Retinal pigment epithelial cell (primary cell): Measurements from ENCODE around the gene ABT1.

Experiments
- DNase-seq: peaks from one replicate; pipeline ENCODE4 v3.0.0-alpha.2; 2010; ENCODE audit warnings: low read depth
- H3K4me3 ChIP-seq: 2 replicates; pipeline ENCODE4 v1.5.1; 2011; ENCODE audit warnings: mild to moderate bottlenecking, low read length, control low read depth, moderate library complexity
- TF ChIP-seq, protein P1 (sequence below): conservative IDR thresholded peaks from 2 replicates; pipeline ENCODE4 v1.5.1; 2011; ENCODE audit warnings: low read depth, low read length, control low read depth, inconsistent platforms

The ABT1 gene

DNA sequence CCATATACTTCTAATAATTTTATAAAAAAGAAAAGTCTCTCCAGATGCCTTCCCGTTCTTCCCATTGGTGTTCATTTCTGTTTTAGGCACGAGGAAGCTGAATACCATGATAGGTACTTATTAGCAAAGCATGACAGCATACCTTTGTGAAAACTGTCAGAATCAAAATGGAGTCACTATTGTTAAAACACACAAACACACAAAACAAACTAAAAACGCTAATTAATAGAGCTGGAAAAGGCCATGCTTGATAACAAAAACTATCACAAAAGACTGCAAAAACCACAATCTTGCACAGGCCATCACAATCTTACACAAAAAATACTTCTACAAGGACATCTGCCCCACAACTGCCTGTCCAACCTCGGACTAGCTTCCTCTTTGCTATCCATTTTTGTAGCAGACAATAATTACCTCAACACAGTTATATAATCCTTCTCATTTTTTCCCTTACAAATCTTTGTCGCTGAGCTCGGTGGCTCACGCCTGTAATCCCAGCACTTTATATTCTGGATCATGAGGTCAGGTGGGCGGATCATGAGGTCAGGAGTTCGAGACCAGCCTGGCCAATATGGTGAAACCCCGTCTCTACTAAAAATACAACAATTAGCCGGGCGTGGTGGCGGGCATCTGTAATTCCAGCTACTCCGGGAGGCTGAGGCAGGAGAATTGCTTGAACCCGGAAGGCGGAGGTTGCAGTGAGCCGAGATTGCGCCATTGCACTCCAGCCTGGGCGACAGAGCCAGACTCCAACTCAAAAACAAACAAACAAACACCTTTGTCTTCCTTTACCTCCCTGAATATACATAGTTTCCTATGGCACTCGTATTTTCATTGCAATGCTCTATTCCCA, 3.2 kb upstream of the ABT1 start:
- DNase-seq = no peak
- TF ChIP-seq, protein P1, sequence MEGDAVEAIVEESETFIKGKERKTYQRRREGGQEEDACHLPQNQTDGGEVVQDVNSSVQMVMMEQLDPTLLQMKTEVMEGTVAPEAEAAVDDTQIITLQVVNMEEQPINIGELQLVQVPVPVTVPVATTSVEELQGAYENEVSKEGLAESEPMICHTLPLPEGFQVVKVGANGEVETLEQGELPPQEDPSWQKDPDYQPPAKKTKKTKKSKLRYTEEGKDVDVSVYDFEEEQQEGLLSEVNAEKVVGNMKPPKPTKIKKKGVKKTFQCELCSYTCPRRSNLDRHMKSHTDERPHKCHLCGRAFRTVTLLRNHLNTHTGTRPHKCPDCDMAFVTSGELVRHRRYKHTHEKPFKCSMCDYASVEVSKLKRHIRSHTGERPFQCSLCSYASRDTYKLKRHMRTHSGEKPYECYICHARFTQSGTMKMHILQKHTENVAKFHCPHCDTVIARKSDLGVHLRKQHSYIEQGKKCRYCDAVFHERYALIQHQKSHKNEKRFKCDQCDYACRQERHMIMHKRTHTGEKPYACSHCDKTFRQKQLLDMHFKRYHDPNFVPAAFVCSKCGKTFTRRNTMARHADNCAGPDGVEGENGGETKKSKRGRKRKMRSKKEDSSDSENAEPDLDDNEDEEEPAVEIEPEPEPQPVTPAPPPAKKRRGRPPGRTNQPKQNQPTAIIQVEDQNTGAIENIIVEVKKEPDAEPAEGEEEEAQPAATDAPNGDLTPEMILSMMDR = no peak
- no peak overlapping the region for H3K4me3 ChIP-seq

GRCh38 chr6:26594131-26594498, 2.6 kb upstream of the ABT1 start:
- TF ChIP-seq, protein P1 = no peak
- DNase-seq = no peak
- no peak overlapping the region for H3K4me3 ChIP-seq

GRCh38 chr6:26594730-26595632, 1.8 kb upstream of the ABT1 start:
- no peak for DNase-seq
- TF ChIP-seq, protein P1 = no peak
- H3K4me3 ChIP-seq = peak overlapping the region; percentile 99

DNA sequence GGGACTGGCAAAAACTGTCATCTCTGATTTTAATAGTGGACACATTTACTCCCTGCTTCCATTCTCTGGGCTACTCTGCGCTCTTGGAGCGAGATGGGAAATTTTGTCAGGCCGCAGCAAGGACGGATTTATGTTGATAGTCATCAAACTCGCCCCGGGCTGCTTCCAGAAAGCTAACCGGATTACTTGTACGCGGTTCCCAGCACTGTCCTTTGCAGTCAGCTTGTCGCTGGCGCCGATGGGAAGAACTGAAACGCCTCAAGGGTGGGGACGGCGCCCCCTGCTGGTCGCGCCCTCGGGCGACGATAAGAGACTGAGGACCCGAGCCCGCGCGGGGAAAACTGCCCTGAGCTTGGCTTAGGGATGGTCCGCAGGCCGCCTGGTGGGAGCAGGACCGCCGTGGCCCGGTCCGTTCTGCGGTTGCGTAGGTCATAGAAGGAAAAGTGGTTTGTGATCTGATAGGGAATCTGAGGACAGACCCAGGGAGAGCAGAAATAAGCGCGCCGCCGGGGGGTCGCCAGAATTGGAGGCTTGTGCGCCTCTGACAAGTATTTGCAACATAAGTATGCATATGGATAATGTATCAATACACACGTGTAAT, 984 bp upstream of the ABT1 start:
- DNase-seq = no peak
- TF ChIP-seq, protein P1 = peak; percentile 94
- peak overlapping the region; percentile 99 for H3K4me3 ChIP-seq

GRCh38 chr6:26597389-26597766, 625 bp downstream of the ABT1 start:
- peak overlapping the region; percentile 99 for H3K4me3 ChIP-seq
- TF ChIP-seq, protein P1 = no peak
- DNase-seq = no peak

DNA sequence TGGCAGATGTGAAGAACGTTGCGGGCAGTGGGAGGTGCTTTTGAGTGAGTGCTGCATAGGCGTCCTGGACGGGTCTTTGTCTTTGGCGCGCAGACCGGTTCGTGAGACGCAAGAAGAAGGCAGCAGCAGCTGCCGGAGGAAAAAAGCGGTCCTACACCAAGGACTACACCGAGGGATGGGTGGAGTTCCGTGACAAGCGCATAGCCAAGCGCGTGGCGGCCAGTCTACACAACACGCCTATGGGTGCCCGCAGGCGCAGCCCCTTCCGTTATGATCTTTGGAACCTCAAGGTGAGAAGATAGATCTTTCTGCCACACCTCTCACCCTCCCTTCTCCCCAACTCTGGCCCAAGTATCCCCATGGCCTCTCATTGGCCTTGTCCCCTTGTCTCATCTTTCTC, 1.1 kb downstream of the ABT1 start:
- DNase-seq = no peak
- H3K4me3 ChIP-seq = peak overlapping the region; percentile 99
- TF ChIP-seq, protein P1 = no peak
